Karpas-422 (cell line): ENCODE results near the gene RAB6B. TPM values are rescaled to one million over a fixed set of nuclear protein-coding genes. Genes with fewer than 3 reads are reported as not detected.

Source experiments
- DNase-seq: peaks from one replicate; pipeline ENCODE4 v3.0.0-alpha.2; 2015
- H2AFZ ChIP-seq: fragments of 200-600 bp; sonication (generic); 2 replicates; pipeline ENCODE4 v1.6.1; 2014; ENCODE audit warnings: antibody characterized with exemption, low read length, mixed read lengths
- H3K27ac ChIP-seq: fragments of 200-600 bp; sonication (generic); 2 replicates; pipeline ENCODE4 v1.5.1; 2014; ENCODE audit warnings: mild to moderate bottlenecking, low read length, moderate library complexity
- H3K27me3 ChIP-seq: fragments of 200-600 bp; sonication (generic); 2 replicates; pipeline ENCODE4 v1.6.1; 2014; ENCODE audit warnings: low read length, mixed read lengths
- H3K36me3 ChIP-seq: fragments of 200-600 bp; sonication (generic); 2 replicates; pipeline ENCODE4 v1.6.1; 2014; ENCODE audit warnings: low read length, mixed read lengths; ENCODE audit not compliant: insufficient read depth
- H3K4me1 ChIP-seq: fragments of 200-600 bp; sonication (generic); 2 replicates; pipeline ENCODE4 v1.6.1; 2014; ENCODE audit warnings: mild to moderate bottlenecking, low read length, mixed read lengths
- H3K4me2 ChIP-seq: fragments of 200-600 bp; sonication (generic); 2 replicates; pipeline ENCODE4 v1.6.1; 2014; ENCODE audit warnings: low read length, low read depth, mild to moderate bottlenecking; ENCODE audit not compliant: poor library complexity, severe bottlenecking
- H3K4me3 ChIP-seq: fragments of 200-600 bp; sonication (generic); 2 replicates; pipeline ENCODE4 v1.5.1; 2014; ENCODE audit warnings: mild to moderate bottlenecking, antibody characterized with exemption, low read length, mixed read lengths
- H3K79me2 ChIP-seq: fragments of 200-600 bp; sonication (generic); 2 replicates; pipeline ENCODE4 v1.6.1; 2014; ENCODE audit warnings: mild to moderate bottlenecking, low read length, mixed read lengths
- H3K9ac ChIP-seq: fragments of 200-600 bp; sonication (generic); 2 replicates; pipeline ENCODE4 v1.6.0; 2014; ENCODE audit warnings: low read length
- H3K9me2 ChIP-seq: fragments of 200-600 bp; sonication (generic), shearing (Covaris generic); replicated peaks from 2 replicates; pipeline ENCODE4 v1.6.0; 2014; ENCODE audit warnings: mild to moderate bottlenecking, low read length, moderate library complexity; ENCODE audit not compliant: insufficient read depth
- H3K9me3 ChIP-seq: fragments of 300-700, 200-600 bp; sonication (generic); 2 replicates; pipeline ENCODE4 v1.6.1; 2014; ENCODE audit warnings: low read length, mixed read lengths
- H4K20me1 ChIP-seq: fragments of 200-600 bp; sonication (generic); 2 replicates; pipeline ENCODE4 v1.6.1; 2014; ENCODE audit warnings: mild to moderate bottlenecking, antibody characterized with exemption, low read length, low read depth; ENCODE audit not compliant: insufficient read depth
- total RNA-seq: library from RNA; depleted of rRNA; stranded (reverse); fragments of >200 nt; shearing (Covaris generic); gene quantifications from 2 replicates; pipeline ENCODE4 v1.2.3, GENCODE V29; 2014; ENCODE audit warnings: low replicate concordance

RAB6B gene
- total RNA-seq, 1 experiment from 2014 or later: not detected

DNA sequence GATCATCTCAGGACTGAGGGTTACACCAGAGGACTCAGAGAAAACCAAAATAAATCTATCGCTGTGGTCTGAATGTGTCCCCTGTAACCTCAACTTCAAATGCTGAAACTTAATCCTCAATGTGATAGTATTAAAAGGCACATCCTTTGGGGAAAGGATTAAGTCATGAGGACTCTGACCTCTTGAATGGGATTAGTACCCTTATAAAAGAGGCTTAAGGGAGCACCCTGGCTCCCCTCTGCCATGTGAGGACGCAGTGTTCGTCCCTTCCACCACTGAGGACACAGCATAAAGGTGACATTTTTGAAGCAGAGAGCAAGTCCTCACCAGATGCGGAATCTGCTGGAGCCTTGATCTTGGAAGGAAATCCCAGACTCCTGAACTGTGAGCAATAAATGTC is 50.6 kb downstream of the RAB6B start:
- no peak for DNase-seq
- no peak overlapping the region for H2AFZ ChIP-seq
- H3K36me3 ChIP-seq: no peaks in the 10 kb centered on the region
- no peaks in the 10 kb centered on the region for H3K27me3 ChIP-seq
- no peaks in the 10 kb centered on the region for H3K9me3 ChIP-seq
- H3K4me2 ChIP-seq: no peak overlapping the region
- H4K20me1 ChIP-seq: no peaks in the 10 kb centered on the region
- H3K4me3 ChIP-seq: no peak overlapping the region
- H3K9ac ChIP-seq: no peak overlapping the region
- no peaks in the 10 kb centered on the region for H3K4me1 ChIP-seq
- H3K9me2 ChIP-seq: no peaks in the 10 kb centered on the region
- no peak overlapping the region for H3K27ac ChIP-seq
- no peaks in the 10 kb centered on the region for H3K79me2 ChIP-seq

- no peak overlapping the region for H3K4me2 ChIP-seq
- no peaks in the 10 kb centered on the region for H3K79me2 ChIP-seq
- no peak overlapping the region for H2AFZ ChIP-seq
- no peak overlapping the region for H3K9ac ChIP-seq
- H3K4me3 ChIP-seq: no peak overlapping the region
- no peak overlapping the region for H3K27ac ChIP-seq
- H3K36me3 ChIP-seq: no peaks in the 10 kb centered on the region
- no peaks in the 10 kb centered on the region for H3K27me3 ChIP-seq
- no peak for DNase-seq
- H4K20me1 ChIP-seq: no peaks in the 10 kb centered on the region
- no peaks in the 10 kb centered on the region for H3K4me1 ChIP-seq
- no peaks in the 10 kb centered on the region for H3K9me2 ChIP-seq
- H3K9me3 ChIP-seq: no peaks in the 10 kb centered on the region
Measured at GRCh38 chr3:133843634-133844033, 52.0 kb downstream of the RAB6B start.

DNA sequence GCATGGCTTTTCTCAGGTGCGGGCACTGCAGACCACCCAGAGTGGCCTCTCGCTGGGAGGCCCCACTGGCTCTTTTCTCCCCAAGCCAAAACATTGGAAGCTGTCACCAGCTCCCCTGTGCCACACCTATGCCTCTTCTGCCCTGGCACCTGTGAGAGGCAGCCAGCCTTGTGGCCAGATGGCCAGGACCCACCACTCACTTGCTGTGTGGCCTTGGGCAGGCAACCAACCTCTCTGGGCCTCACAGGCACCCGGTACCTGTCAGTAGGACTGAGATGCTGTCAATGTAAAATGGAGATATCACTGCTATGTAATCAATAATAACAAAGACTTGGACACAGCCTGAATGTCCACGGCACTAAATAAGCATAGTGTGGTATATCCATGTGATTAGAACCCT is 53.5 kb downstream of the RAB6B start:
- H3K4me1 ChIP-seq: no peaks in the 10 kb centered on the region
- no peaks in the 10 kb centered on the region for H4K20me1 ChIP-seq
- H3K79me2 ChIP-seq: no peaks in the 10 kb centered on the region
- no peak overlapping the region for H3K27ac ChIP-seq
- no peak overlapping the region for H2AFZ ChIP-seq
- H3K36me3 ChIP-seq: no peaks in the 10 kb centered on the region
- no peaks in the 10 kb centered on the region for H3K9me2 ChIP-seq
- no peak for DNase-seq
- no peaks in the 10 kb centered on the region for H3K27me3 ChIP-seq
- no peak overlapping the region for H3K4me2 ChIP-seq
- H3K9ac ChIP-seq: no peak overlapping the region
- H3K4me3 ChIP-seq: no peak overlapping the region
- H3K9me3 ChIP-seq: no peaks in the 10 kb centered on the region

DNA sequence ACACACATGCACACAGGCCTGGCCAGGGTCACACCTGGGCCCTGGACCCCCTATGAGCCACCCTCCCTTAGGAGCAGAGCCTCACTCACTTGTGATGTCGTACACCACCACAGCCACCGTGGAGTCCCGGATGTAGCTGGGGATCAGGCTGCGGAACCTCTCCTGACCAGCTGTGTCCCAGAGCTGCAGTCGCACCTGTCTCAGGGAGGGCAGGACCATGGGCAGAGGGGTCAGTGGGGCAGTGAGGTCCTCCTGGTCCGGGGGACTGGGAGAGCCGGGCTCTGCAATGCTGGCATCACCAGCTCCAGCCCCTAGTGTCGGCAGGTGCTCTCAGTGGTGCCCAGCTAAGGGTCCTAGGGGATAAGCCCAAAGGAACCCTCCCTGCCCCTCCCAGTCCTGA is 54.5 kb downstream of the RAB6B start:
- Histone ChIP-seq H3K79me2 (no peaks in the 10 kb centered on the region), H2AFZ (no peak overlapping the region), H4K20me1 (no peaks in the 10 kb centered on the region), H3K4me2 (no peak overlapping the region), H3K9me2 (no peaks in the 10 kb centered on the region), H3K4me3 (no peak overlapping the region), H3K9me3 (no peaks in the 10 kb centered on the region), H3K9ac (no peak overlapping the region), H3K4me1 (no peaks in the 10 kb centered on the region), H3K27me3 (no peaks in the 10 kb centered on the region), H3K27ac (no peak overlapping the region), H3K36me3 (no peaks in the 10 kb centered on the region)
- DNase-seq: no peak

DNA sequence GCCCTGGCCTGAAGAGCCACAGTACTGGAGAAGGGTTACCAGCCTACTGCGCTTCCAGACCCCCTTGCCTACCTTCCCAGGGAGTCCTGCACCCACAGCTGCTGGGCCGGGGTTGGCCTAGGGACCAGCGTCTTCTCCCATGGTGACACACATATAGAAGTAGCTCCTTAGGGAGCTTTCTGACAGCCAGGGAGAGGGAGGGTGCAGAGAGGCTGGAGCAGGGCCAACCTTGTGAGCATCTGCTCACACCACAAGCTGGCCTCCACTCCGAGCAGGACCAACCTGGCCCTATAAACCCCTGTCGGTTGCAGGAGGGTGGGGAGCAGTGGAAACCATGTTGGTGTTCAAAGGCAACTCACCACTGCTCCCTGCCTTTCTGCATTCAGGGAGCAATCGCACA is 54.9 kb downstream of the RAB6B start:
- Histone ChIP-seq H3K27ac (no peak overlapping the region), H3K9ac (no peak overlapping the region), H4K20me1 (no peaks in the 10 kb centered on the region), H3K79me2 (no peaks in the 10 kb centered on the region), H3K36me3 (no peaks in the 10 kb centered on the region), H3K9me3 (no peaks in the 10 kb centered on the region), H3K4me3 (no peak overlapping the region), H3K27me3 (no peaks in the 10 kb centered on the region), H2AFZ (no peak overlapping the region), H3K4me1 (no peaks in the 10 kb centered on the region), H3K4me2 (no peak overlapping the region), H3K9me2 (no peaks in the 10 kb centered on the region)
- no peak for DNase-seq

GRCh38 chr3:133840055-133840737 is 55.5 kb downstream of the RAB6B start:
- H3K4me2 ChIP-seq: no peak overlapping the region
- no peaks in the 10 kb centered on the region for H3K27me3 ChIP-seq
- H3K9me3 ChIP-seq: no peaks in the 10 kb centered on the region
- no peak overlapping the region for H3K4me3 ChIP-seq
- no peak overlapping the region for H3K9ac ChIP-seq
- no peaks in the 10 kb centered on the region for H3K4me1 ChIP-seq
- no peaks in the 10 kb centered on the region for H3K79me2 ChIP-seq
- no peaks in the 10 kb centered on the region for H3K36me3 ChIP-seq
- no peaks in the 10 kb centered on the region for H3K9me2 ChIP-seq
- no peak for DNase-seq
- H3K27ac ChIP-seq: no peak overlapping the region
- no peaks in the 10 kb centered on the region for H4K20me1 ChIP-seq
- H2AFZ ChIP-seq: no peak overlapping the region

DNA sequence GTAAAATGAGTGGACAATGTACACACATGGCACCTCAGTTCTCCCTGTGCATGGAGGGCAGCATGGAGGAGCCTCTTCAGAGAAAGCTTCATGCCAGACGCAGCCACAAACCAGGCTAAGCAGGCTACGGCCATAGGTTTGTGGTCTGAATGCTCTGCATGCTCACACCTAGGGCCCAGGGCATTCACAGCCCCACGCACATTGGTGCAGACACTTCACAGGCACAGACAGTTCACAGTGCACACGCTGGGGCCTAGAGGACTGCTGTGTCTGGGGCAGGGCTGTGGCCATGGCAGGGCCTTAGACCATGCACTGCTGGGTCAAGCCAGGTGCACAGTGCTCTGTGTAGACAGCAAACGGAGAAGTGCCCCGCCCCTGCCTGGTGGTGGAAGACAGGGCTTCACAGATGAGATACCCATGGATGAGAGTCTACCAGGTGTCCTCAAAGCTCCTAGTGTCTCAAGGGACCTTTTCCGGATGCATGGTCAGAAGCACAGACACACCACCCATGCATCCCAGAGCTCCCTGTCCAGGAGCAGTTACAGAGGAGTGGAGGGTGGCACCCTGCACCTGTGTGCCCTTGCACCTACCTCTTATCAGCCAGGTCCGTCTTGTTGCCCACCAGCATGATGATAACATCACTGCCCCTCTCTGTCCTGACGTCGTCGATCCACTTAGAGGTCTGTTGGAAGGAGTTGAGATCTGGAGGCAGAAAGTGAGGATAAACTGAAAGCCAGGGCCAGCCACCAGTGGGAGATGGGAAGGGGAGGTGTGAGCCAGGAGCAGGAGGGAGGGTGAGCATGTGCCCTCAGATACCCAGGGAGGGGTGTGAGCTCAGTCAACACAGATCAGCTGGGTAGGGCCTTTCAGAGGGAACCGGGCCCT is 56.5 kb downstream of the RAB6B start:
- Histone ChIP-seq H3K36me3 (no peaks in the 10 kb centered on the region), H3K27ac (no peak overlapping the region), H3K9me2 (no peaks in the 10 kb centered on the region), H3K9ac (no peak overlapping the region), H3K79me2 (no peaks in the 10 kb centered on the region), H2AFZ (no peak overlapping the region), H3K4me3 (no peak overlapping the region), H4K20me1 (no peaks in the 10 kb centered on the region), H3K27me3 (no peaks in the 10 kb centered on the region), H3K4me1 (no peaks in the 10 kb centered on the region), H3K9me3 (no peaks in the 10 kb centered on the region), H3K4me2 (no peak overlapping the region)
- no peak for DNase-seq

DNA sequence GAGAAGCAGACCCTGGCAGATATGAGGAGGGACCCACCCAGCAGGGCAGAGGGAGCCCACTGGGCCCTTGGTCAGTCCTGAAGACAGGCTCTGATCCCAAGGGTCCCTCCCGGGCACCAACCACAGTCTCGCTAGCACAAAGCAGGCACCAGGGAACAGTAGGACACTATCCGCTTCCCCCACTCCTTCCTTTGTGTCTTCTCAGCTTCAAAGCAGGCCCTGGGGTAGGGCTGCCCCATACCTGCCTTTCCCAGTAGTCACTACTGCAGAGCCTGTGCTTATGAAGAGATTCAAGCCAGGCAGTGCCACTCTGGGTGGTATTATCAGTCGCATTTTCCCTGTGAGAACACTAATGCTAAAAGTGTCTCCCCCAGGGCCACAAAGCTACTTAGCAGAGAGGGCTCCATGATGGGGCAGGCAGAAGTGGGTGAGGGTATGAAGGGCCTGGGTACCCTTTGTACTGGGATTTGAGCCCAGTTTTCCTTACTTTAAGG is 57.3 kb downstream of the RAB6B start:
- H3K4me2 ChIP-seq: no peak overlapping the region
- no peak overlapping the region for H3K27ac ChIP-seq
- H3K9me2 ChIP-seq: no peaks in the 10 kb centered on the region
- no peak overlapping the region for H2AFZ ChIP-seq
- H3K36me3 ChIP-seq: no peaks in the 10 kb centered on the region
- no peak for DNase-seq
- H3K4me3 ChIP-seq: no peak overlapping the region
- H3K9ac ChIP-seq: no peak overlapping the region
- H3K4me1 ChIP-seq: no peaks in the 10 kb centered on the region
- no peaks in the 10 kb centered on the region for H3K27me3 ChIP-seq
- no peaks in the 10 kb centered on the region for H3K9me3 ChIP-seq
- no peaks in the 10 kb centered on the region for H3K79me2 ChIP-seq
- H4K20me1 ChIP-seq: no peaks in the 10 kb centered on the region
